Cardiac fibroblast (primary cell): ENCODE results near the gene C1orf159.

ENCODE experiments used
- DNase-seq, 2 donors: peaks; one replicate each; pipeline versions ENCODE4 v3.0.0 to v3.0.0-alpha.2; 2010; ENCODE audit warnings: low read depth in 2 of 2
- H3K4me3 ChIP-seq, 2 donors: replicated peaks in 1 of 2; 1 replicate in 1 of 2; 2 replicates in 1 of 2; pipeline ENCODE4 v1.5.1; 2011; ENCODE audit warnings: low read depth in 2 of 2, low read length in 2 of 2, mild to moderate bottlenecking in 2 of 2, moderate library complexity in 1 of 2
- TF ChIP-seq, protein P1 (sequence below): IDR thresholded peaks from one replicate; pipeline ENCODE4 v1.5.1; 2011; ENCODE audit warnings: low read depth, mild to moderate bottlenecking, low read length, inconsistent platforms

The C1orf159 gene

DNA sequence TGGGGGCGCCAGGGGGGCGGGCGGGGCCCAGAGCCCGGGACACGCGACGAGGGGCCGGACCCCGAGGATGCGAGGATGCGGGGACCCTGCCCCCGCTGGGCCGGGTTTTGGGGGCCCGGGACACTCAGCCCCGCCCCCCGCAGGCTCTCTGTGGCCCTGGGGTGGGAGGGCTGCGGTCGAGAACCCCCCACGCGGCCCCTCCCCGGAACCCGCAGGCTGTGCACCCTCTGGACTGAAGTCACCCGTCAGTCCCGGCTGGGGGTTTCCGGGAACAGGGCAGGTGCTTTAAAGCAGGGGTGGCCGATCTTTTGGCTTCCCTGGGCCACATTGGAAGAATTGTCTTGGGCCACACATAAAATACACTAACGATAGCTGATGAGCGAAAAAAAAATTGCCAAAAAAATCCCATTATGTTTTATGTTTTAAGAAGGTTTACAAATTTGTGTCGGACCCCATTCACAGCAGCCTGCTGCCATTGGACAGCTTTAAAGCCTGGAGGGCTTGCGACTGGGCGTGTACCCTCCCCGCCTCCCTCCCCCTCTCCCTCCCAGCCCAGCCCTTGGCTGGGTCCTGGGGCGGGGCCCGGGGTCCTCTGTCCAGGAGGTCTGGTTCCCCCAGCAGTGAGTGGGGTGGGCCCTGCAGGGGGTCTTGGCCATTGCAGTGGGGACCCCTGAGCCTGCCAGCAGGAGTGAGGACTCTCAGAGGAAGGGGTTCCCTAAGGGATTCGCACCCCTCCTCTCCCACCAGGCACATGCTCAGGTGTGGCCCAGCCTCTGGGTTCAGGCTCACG lies 21.6 kb upstream of the C1orf159 start:
- TF ChIP-seq, protein P1, sequence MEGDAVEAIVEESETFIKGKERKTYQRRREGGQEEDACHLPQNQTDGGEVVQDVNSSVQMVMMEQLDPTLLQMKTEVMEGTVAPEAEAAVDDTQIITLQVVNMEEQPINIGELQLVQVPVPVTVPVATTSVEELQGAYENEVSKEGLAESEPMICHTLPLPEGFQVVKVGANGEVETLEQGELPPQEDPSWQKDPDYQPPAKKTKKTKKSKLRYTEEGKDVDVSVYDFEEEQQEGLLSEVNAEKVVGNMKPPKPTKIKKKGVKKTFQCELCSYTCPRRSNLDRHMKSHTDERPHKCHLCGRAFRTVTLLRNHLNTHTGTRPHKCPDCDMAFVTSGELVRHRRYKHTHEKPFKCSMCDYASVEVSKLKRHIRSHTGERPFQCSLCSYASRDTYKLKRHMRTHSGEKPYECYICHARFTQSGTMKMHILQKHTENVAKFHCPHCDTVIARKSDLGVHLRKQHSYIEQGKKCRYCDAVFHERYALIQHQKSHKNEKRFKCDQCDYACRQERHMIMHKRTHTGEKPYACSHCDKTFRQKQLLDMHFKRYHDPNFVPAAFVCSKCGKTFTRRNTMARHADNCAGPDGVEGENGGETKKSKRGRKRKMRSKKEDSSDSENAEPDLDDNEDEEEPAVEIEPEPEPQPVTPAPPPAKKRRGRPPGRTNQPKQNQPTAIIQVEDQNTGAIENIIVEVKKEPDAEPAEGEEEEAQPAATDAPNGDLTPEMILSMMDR: no peak
- H3K4me3 ChIP-seq: no peak overlapping the region
- no peak for DNase-seq

DNA sequence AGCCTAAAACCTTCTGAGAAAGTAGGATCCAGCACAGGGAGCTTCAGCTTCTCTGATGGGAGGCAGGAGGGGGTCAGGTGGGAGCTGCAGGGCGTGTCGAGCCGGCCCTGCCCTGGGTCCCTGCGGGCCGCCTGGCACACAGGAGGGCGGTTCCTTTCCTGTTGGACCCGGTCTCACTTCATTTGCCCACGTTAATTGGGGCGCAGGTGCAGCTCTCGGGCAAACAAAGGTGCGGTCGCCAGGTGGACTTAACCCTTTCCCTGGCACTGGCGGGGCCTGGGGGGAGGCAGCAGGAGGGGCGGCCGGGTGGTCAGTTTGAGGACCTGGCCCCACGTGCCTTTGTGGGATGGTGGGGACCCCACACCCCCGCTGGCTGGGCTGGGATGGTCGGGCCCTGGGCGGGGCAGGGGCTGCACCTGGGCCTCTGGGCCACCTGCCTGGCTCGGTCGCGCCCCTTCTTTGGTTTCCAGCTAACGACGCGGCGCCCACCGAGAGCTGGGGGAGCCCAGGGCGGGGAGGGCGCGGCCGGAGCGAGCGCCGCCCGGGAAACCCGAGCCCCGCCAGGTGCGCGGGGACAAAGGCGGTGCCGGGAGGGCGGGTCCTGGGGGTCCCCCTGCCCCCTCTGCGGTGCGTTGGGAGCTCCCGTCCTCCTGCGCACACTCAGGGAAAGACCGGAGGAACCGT lies 20.8 kb upstream of the C1orf159 start:
- H3K4me3 ChIP-seq: no peak overlapping the region
- TF ChIP-seq, protein P1: no peak
- no peak for DNase-seq

DNA sequence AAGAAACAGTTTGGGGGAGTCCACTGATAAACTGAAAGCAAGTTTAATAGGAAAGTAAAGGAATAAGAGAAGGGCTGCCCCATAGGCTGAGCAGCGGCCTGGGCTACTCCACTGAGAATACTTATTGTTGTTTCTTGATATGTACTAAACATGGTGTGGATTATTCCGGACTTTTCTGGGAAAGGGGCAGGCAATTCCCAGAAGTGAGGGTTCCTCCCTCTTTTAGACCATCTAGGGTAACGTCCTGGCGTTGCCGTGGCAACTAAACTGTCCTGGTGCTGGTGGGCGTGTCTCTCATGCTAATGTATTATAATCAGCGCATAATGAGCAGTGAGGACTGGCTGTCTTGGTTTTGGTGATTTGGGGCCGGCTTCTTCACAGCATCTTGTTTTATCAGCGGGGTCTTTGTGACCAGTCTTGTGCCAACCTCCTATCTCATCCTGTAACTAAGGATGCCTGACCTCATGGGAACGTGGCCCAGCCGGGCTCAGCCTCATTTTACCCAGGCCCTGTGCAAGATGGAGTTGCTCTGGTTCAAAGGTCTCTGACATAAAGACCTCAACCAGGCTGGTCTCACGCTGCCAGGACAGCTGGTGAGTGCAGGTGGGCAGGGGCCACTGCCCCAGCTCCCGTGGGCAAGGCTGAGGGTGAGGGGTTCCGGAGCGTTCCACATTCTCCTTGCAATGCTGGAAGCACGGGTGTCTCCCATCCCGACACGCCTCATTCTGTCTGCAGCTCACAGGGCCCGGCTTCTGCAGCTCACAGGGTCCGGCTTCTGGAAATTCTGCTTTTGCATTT lies 19.6 kb upstream of the C1orf159 start:
- TF ChIP-seq, protein P1: no peak
- DNase-seq: peak; percentile 23 to 47
- no peak overlapping the region for H3K4me3 ChIP-seq

DNA sequence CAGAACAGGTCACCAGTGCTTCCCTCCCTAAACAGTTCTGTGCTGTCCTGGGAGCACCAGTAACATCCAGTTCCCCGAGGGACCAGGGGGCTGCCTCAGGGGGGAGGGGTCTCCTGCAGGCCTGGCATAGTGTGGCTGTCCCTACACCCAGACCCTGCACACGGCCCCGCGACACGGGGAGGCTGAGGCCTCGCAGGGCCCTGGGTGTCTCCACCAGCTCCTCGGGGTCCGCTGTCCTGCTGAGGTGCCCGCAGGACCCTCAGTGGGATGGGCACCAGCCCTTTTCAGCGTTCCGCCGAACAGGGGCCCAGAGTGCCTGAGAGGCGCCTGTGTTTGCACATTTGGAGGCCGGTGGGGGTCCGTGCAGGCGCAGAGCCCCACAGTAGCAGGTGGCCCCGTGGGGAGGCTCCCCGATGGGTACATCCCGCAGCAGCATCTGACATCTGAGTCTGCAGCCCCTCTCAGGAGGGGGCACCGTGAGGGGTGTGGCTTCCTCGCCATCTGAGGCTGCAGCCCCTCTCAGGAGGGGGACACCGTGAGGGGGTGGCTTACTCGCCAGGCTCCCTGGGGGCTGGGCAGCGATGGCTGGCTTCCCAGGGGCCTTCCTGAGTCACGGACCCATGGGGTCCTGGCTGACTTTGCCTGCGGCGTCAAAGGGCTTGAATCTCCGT lies 18.5 kb upstream of the C1orf159 start:
- DNase-seq: no peak
- H3K4me3 ChIP-seq: no peak overlapping the region
- TF ChIP-seq, protein P1: no peak

DNA sequence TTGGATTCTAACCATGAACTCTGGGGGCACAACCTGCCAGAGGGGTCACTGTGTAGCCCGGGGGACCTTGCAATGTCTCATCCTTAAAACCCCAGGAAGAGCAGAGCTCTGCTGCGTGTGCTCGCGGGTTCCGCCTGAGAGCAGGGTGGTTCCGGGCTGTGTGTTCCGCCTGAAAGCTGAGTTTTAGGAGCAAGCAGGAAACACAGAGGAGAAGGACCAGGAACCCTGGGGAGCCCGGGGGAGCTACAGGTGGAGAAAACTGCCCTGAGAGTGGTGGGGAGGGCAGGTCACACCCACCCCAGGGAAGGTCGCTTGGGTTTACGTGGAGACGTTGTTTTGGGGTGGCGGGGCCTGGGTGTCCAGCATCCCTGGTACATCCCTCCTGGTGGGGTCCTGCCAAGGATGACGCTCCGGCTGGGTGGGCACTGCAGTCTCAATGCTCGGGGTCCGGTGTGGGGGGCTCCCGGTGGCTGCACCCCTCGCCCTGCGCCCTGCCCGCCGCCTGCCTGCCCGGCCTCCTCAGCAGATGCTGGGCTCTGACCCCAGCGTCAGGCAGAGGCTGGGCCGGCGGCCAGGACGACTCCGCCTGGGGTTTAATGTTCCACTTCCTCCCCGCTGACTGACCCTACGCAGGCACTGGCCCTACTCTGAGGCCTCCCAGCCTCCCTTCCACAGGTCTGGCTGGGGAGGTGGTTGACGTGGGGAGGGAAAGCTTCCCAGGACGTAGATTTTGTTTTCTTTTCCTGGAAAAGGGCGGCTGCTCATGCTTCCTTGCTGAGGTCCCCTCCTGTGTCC lies 17.3 kb upstream of the C1orf159 start:
- H3K4me3 ChIP-seq: no peak overlapping the region
- peak; percentile 17 to 45 for DNase-seq
- TF ChIP-seq, protein P1: no peak
